Small intestine (tissue), 7 donors: ENCODE results near the gene POFUT2. TPM values are rescaled to one million over a fixed set of nuclear protein-coding genes. Genes with fewer than 3 reads are reported as not detected.

Experiments used
- DNase-seq, 2 donors: peaks; one replicate each; pipeline versions ENCODE4 v3.0.0 to v3.0.0-alpha.2; 2013
- FAIRE-seq: peaks from 2 replicates; lab custom pipeline; 2012; peaks lifted over from hg19 to GRCh38; lab: Jason Lieb, UNC
- H3K27ac ChIP-seq, 3 donors: one replicate each; pipeline ENCODE4 v1.5.1; 2013; ENCODE audit warnings: low read length in 2 of 3, mild to moderate bottlenecking in 2 of 3, control low read depth in 1 of 3, inconsistent platforms in 1 of 3, low read depth in 1 of 3, moderate library complexity in 1 of 3
- H3K27me3 ChIP-seq, 3 donors: one replicate each; pipeline ENCODE4 v1.6.1; 2013; ENCODE audit warnings: low read length in 3 of 3, inconsistent platforms in 1 of 3; ENCODE audit not compliant: control insufficient read depth in 3 of 3, insufficient read depth in 3 of 3
- H3K36me3 ChIP-seq, 3 donors: one replicate each; pipeline ENCODE4 v1.6.1; 2013; ENCODE audit warnings: low read length in 3 of 3, inconsistent platforms in 1 of 3, low read depth in 1 of 3, mild to moderate bottlenecking in 1 of 3, moderate library complexity in 1 of 3; ENCODE audit not compliant: control insufficient read depth in 3 of 3, insufficient read depth in 2 of 3
- H3K4me1 ChIP-seq, 3 donors: one replicate each; pipeline ENCODE4 v1.6.1; 2013; ENCODE audit warnings: low read length in 2 of 3, inconsistent platforms in 1 of 3, low read depth in 1 of 3, mild to moderate bottlenecking in 1 of 3, moderate library complexity in 1 of 3; ENCODE audit not compliant: control insufficient read depth in 3 of 3, insufficient read depth in 2 of 3
- H3K4me3 ChIP-seq, 3 donors: one replicate each; pipeline ENCODE4 v1.5.1; 2013; ENCODE audit warnings: low read length in 3 of 3, control low read depth in 1 of 3, inconsistent platforms in 1 of 3, low read depth in 1 of 3, mild to moderate bottlenecking in 1 of 3, moderate library complexity in 1 of 3
- H3K9me3 ChIP-seq, 2 donors: one replicate each; pipeline ENCODE4 v1.6.1; 2013; ENCODE audit warnings: low read depth in 1 of 2, low read length in 1 of 2; ENCODE audit not compliant: control insufficient read depth in 2 of 2, insufficient read depth in 1 of 2
- WGBS, 3 donors: extraction: QIAGEN DNeasy Blood & Tissue Kit; methylation state at CpG; one replicate each; pipeline ENCODE4 v1.1.7; 2013; 5-methylcytosine and 5-hydroxymethylcytosine counted together
- polyA plus RNA-seq, 4 donors: library from polyadenylated mRNA; stranded (reverse) in 3 of 4; unstranded in 1 of 4; fragments of 200-250 nt in 3 of 4; fragments of 120-200 nt in 1 of 4; gene quantifications; one replicate each; pipeline versions ENCODE4 v1.2.1 to v1.2.3, GENCODE V29; 2013
- donor health status: healthy with polysubstance abuse.
- donor health status: control.
- donor health status: control.
- donor health status: Bipolar disorder and iron deficiency.
- donor health status: healthy.

POFUT2 gene
- polyA plus RNA-seq, 4 donors = 13.5 to 34.4 (median 26.9) TPM

GRCh38 chr21:45299026-45299863, 11.6 kb upstream of the POFUT2 start:
- H3K4me1 ChIP-seq = peaks cover 0 to 37% (median 4%) of the 10 kb centered on the region in 3 donors
- peak overlapping the region in 1 of 3 donors; percentile 96 for H3K27ac ChIP-seq
- no peaks in the 10 kb centered on the region for H3K27me3 ChIP-seq
- H3K9me3 ChIP-seq = peaks cover 0 to 11% of the 10 kb centered on the region in 2 donors
- no peak for DNase-seq
- 78 to 89% (median 83%) methylated on average over 22 of the region's 22 CpGs for WGBS, 3 donors
- peaks cover 0 to 19% (median 0%) of the 10 kb centered on the region in 3 donors for H3K36me3 ChIP-seq
- no peak overlapping the region for H3K4me3 ChIP-seq
- no peak for FAIRE-seq

DNA sequence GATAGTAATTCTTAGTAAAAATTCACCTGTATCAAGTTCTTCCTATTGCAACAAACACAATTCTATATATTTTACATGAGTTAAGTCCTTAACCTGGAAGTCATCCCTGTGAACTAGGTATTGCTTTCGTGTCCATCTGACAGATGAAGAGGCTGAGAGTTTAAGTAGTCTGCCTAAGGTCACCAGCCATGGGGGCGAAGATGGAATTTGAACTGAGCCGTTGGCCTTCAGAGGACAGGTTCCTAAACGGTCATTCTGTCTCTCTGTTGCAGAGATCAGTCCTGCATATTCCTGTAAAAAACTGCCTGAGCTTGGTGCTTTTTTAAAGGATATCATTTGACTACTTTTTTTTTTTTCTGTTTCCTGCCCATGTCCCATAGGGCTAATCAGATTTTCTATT, 10.2 kb upstream of the POFUT2 start:
- Histone ChIP-seq H3K36me3 (peaks cover 0 to 24% (median 0%) of the 10 kb centered on the region in 3 donors), H3K27ac (no peak overlapping the region), H3K4me3 (no peak overlapping the region), H3K4me1 (peaks cover 0 to 50% (median 4%) of the 10 kb centered on the region in 3 donors), H3K9me3 (peaks cover 0 to 11% of the 10 kb centered on the region in 2 donors), H3K27me3 (no peaks in the 10 kb centered on the region)
- 85 to 91% (median 87%) methylated on average over 4 of the region's 4 CpGs for WGBS, 3 donors
- FAIRE-seq (no peak), DNase-seq (no peak)

DNA sequence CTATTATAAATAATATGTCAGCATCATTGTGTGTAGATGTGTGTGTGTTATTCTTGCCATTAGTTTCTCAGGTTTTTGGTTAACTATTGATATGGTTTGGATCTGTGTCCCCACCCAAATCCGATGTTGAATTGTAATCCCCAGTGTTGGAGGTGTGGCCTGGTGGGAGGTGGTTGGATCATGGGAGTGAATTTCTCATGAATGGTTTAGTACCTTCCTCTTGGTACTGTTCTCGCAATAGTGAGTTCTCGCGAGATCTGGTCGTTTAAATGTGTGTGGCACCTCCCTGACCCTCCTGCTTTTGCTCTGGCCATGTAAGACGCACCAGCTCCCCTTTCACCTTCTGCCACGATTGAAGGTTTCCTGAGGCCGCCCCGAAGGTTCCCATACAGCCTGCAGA, 9.6 kb upstream of the POFUT2 start:
- FAIRE-seq = no peak

GRCh38 chr21:45296638-45297037, 8.9 kb upstream of the POFUT2 start:
- no peak for DNase-seq
- no peak overlapping the region for H3K4me3 ChIP-seq
- peaks cover 0 to 52% (median 5%) of the 10 kb centered on the region in 3 donors for H3K4me1 ChIP-seq
- peaks cover 0 to 22% (median 0%) of the 10 kb centered on the region in 3 donors for H3K36me3 ChIP-seq
- H3K9me3 ChIP-seq = peaks cover 0 to 11% of the 10 kb centered on the region in 2 donors
- no peak for FAIRE-seq
- WGBS, 3 donors = 90 to 98% (median 96%) methylated on average over 7 of the region's 7 CpGs
- peak overlapping the region in 1 of 3 donors; percentile 81 for H3K27ac ChIP-seq
- no peaks in the 10 kb centered on the region for H3K27me3 ChIP-seq

More for the DNA sequence above, 9.6 kb upstream of the POFUT2 start:
- peaks cover 0 to 23% (median 0%) of the 10 kb centered on the region in 3 donors for H3K36me3 ChIP-seq
- WGBS, 3 donors = 89 to 93% (median 91%) methylated on average over 9 of the region's 9 CpGs
- no peak overlapping the region for H3K4me3 ChIP-seq
- peaks cover 0 to 53% (median 4%) of the 10 kb centered on the region in 3 donors for H3K4me1 ChIP-seq
- peak overlapping the region in 1 of 3 donors; percentile 64 for H3K27ac ChIP-seq
- peaks cover 0 to 11% of the 10 kb centered on the region in 2 donors for H3K9me3 ChIP-seq
- no peak for DNase-seq
- no peaks in the 10 kb centered on the region for H3K27me3 ChIP-seq

DNA sequence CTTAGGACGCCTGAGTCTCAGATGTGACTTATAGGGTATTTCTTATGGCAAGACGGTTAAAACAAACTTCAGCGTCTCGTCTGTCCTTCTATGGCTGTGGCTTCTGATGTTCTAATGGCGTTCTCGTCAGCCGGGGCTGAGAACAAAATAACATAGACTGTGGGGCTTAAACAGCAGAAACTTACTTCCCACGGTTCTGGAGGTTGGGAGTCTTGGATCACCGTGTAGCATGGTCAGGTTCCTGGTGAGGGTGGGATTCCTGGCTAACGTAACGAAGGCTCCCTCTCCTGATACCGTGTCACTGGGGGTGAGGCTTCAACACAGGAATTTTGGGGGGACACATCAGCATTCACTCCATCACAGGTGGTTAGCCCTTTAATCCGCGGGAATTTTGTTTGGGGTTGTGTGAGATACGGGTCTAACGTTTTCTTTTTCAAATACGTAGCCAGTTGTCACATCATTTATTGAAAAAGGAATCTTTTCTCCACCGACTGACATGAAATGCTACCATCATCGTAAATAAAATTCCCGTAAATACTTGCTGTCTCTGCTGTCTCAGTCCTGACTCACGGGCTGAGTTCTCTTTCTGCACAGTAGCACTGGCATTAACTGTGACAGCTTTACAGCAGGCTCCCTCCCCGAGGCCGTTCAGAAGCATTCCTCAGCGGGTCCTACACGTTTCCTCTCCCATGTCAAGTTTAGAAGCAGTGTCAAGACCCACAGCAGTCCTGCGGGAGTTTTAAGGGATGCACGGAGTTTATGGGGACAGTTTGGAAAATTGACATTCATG, 8.1 kb upstream of the POFUT2 start:
- peaks cover 0 to 22% (median 0%) of the 10 kb centered on the region in 3 donors for H3K36me3 ChIP-seq
- H3K9me3 ChIP-seq = peaks cover 0 to 11% of the 10 kb centered on the region in 2 donors
- peaks cover 0 to 48% (median 5%) of the 10 kb centered on the region in 3 donors for H3K4me1 ChIP-seq
- H3K4me3 ChIP-seq = no peak overlapping the region
- 75 to 83% (median 79%) methylated on average over 27 of the region's 27 CpGs for WGBS, 3 donors
- FAIRE-seq (no peak), DNase-seq (no peak)
- H3K27me3 ChIP-seq = no peaks in the 10 kb centered on the region
- peak overlapping the region; percentile 17 to 98 (median 91) for H3K27ac ChIP-seq

GRCh38 chr21:45294509-45295291, 7.0 kb upstream of the POFUT2 start:
- 57 to 75% (median 71%) methylated on average over 40 of the region's 40 CpGs for WGBS, 3 donors
- peaks cover 0 to 21% (median 0%) of the 10 kb centered on the region in 3 donors for H3K36me3 ChIP-seq
- H3K4me1 ChIP-seq = peaks cover 0 to 41% (median 2%) of the 10 kb centered on the region in 3 donors
- H3K4me3 ChIP-seq = peak overlapping the region in 1 of 3 donors; percentile 8
- H3K9me3 ChIP-seq = peaks cover 0 to 11% of the 10 kb centered on the region in 2 donors
- peak in 1 of 2 donors; percentile 82 for DNase-seq
- no peak for FAIRE-seq
- H3K27ac ChIP-seq = peak overlapping the region; percentile 17 to 98 (median 91)
- H3K27me3 ChIP-seq = no peaks in the 10 kb centered on the region

GRCh38 chr21:45293726-45294401, 6.2 kb upstream of the POFUT2 start:
- no peak for FAIRE-seq
- H3K27ac ChIP-seq = peak overlapping the region; percentile 45 to 98 (median 91)
- H3K4me1 ChIP-seq = peaks cover 0 to 38% (median 2%) of the 10 kb centered on the region in 3 donors
- WGBS, 3 donors = 73 to 81% (median 76%) methylated on average over 23 of the region's 23 CpGs
- DNase-seq = no peak
- peaks cover 0 to 22% (median 0%) of the 10 kb centered on the region in 3 donors for H3K36me3 ChIP-seq
- peaks cover 0 to 11% of the 10 kb centered on the region in 2 donors for H3K9me3 ChIP-seq
- peak overlapping the region in 1 of 3 donors; percentile 0 for H3K4me3 ChIP-seq
- no peaks in the 10 kb centered on the region for H3K27me3 ChIP-seq
